Gastrocnemius medialis (tissue), 4 donors: ENCODE results near the gene ARMH2.

Experiments
- CTCF ChIP-seq, 5 experiments: fragments of 450-650 bp in 3 of 5; fragments of 200-600 bp in 2 of 5; sonication (generic) in 2 of 5; IDR thresholded peaks in 4 of 5; conservative IDR thresholded peaks in 1 of 5; 1 replicate in 4 of 5; 2 replicates in 1 of 5; pipeline ENCODE4 v1.5.1; 2016 to 2019; ENCODE audit warnings: antibody characterized with exemption in 5 of 5, mild to moderate bottlenecking in 3 of 5, moderate library complexity in 3 of 5
- POLR2A ChIP-seq, 2 donors: fragments of 450-650 bp; IDR thresholded peaks; one replicate each; pipeline ENCODE4 v1.6.1; 2017; ENCODE audit warnings: antibody characterized with exemption in 2 of 2, mild to moderate bottlenecking in 2 of 2, moderate library complexity in 2 of 2

GRCh38 chr6:24752503-24752902 is 46.2 kb downstream of the ARMH2 start:
- TF ChIP-seq CTCF (IDR thresholded peaks at IDR 0.05 in 4 of 5, conservative IDR thresholded peaks at IDR 0.05 in 1 of 5) (no peak), POLR2A (IDR thresholded peaks at IDR 0.05) (no peak)
